GM19025 (cell line): ENCODE results near the gene SULT4A1.

Source experiments
- ATAC-seq: cut with Tn5 transposase; IDR thresholded peaks from one replicate; pipeline ENCODE4 v1.9.1; 2021; ENCODE audit warnings: mild to moderate bottlenecking, low read depth, moderate library complexity; ENCODE audit not compliant: unreplicated experiment

Gene SULT4A1

GRCh38 chr22:43830931-43831560 lies 31.3 kb downstream of the SULT4A1 start:
- no peak for ATAC-seq

DNA sequence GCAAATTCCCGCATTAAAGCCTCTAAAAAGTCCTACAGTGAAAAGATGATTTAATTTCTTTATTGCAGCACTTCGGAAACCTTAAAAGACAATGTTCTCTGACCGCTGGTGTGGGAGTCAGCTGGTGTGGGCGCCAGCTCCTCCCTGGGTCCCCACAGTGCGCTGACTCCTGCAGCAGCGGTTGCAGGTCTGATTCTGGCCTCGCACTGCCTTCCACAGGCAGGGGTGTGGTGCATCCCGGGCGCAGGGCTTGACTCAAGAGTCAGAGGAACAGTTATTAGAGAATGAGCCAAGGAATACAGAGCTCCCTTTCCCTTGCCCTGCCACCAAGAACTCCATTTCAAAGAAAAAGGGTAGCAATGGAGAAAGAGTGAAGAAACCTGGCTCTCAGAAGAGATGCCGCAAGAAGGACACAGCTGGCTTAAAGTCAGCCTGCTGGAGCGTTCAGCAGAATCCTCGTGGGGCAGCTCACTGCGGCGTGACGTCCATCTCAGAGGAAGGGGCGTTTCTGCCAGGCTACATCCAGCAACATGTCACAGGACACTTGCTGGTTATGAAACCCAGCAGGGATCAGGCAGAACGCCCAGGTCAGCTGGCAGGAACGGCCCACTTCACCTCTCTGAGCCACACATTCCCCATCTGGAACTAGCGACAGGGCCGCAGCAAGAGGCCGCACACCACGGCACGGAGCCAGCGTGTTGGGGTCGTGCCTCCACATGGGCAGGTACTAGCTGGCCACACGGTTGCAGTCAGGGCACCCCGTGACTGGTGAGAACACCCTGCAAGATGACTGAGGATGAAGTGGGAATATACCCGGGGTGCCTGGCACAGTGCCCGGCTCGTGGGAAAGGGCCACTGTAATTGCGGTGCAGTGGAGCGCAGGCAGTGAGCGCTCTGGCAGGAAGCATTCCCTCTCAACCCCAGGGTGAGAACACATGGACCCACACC lies 32.1 kb downstream of the SULT4A1 start:
- no peak for ATAC-seq

GRCh38 chr22:43828998-43829782 lies 33.1 kb downstream of the SULT4A1 start:
- no peak for ATAC-seq

GRCh38 chr22:43828725-43828997 lies 33.7 kb downstream of the SULT4A1 start:
- ATAC-seq = no peak

GRCh38 chr22:43827926-43828724 lies 34.2 kb downstream of the SULT4A1 start:
- no peak for ATAC-seq

DNA sequence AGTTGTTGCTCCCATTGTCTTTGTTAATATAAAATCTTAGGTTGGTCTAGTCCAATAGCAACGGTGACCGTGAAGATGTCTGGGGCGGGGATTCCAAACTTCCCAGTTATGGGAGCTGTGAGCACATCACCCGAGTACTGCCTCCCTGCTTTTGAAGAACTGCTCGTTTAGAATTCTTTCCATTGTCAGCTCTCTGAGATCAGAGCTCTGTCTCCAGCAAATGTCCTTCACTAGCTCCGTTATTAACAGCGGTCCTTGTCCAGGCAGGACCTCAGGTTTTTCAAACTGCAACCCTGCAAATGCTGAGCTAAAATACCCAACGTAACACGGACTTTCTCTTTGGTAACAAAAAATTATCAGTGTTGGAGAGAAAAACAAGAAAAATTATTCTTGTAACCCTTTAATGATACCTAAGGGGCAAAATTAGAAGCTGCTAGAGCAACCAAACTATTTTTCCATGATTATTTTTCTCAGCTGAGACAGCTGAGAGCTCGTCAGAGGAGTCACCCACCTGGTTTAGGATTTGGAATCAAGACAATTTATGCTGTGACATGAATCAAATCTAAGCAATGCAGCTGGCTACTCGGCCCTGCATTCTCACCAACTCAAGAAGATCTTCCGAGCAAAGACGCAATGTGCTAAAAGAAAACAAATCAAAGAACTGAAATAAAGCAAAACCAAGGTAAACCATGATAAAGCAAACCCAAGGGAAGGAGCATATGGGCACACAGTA lies 35.1 kb downstream of the SULT4A1 start:
- ATAC-seq = no peak

GRCh38 chr22:43826142-43827002 lies 35.9 kb downstream of the SULT4A1 start:
- no peak for ATAC-seq

DNA sequence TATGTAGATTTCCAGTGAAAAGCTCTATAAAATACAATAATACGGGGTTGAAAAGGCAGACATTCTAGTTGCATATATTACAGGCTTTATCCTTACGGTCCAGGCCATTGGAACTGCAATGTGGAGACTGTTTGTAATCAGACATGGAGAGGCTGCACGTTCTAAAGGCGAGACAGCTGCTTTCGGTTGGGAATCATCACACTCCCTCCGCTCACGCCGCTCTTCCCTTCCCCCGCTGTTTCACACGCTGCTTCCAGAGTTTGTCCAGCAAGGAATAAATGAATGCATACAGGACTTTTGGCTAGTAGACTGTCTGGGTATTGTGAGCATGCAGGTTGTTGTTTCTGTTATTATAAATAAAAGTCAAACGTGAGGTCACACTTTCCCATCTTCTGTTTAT lies 36.7 kb downstream of the SULT4A1 start:
- ATAC-seq = no peak

GRCh38 chr22:43824724-43825420 lies 37.4 kb downstream of the SULT4A1 start:
- no peak for ATAC-seq

DNA sequence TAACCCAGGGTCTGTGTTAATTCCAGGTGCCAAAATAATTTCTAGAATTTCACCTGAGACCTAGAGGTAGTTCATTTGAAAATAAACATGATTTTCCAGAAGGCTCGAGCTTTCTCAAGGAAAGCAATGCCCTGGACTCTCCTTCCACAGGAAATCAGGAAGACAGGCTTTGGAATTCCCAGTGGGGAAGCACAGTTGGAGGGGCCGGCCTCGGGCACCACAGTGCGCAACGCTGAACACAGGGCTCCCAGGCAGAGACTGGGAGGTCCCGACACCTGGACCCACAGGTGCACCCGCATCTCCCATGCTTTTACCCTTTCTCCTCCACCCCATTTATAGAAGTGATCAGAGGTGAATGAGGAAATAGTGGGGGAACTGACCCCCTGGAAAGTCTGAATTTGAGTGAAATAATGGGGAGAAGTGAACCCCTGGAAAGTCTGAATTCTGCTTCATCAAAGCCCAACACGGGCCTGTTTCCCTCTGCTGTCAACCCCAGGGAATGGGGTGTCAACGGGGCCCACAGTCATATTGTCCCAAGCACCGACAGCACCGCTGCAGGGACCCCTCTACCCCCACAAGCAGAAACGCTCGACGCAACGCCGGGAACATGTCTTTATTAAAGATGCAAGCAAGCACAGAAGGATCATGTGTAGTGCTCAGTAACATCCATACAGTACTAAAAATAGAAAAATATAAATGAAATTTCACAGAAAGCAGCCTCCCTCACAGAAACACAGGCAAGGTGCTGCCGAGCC lies 38.2 kb downstream of the SULT4A1 start:
- ATAC-seq = no peak

GRCh38 chr22:43823353-43823908 lies 38.9 kb downstream of the SULT4A1 start:
- no peak for ATAC-seq

DNA sequence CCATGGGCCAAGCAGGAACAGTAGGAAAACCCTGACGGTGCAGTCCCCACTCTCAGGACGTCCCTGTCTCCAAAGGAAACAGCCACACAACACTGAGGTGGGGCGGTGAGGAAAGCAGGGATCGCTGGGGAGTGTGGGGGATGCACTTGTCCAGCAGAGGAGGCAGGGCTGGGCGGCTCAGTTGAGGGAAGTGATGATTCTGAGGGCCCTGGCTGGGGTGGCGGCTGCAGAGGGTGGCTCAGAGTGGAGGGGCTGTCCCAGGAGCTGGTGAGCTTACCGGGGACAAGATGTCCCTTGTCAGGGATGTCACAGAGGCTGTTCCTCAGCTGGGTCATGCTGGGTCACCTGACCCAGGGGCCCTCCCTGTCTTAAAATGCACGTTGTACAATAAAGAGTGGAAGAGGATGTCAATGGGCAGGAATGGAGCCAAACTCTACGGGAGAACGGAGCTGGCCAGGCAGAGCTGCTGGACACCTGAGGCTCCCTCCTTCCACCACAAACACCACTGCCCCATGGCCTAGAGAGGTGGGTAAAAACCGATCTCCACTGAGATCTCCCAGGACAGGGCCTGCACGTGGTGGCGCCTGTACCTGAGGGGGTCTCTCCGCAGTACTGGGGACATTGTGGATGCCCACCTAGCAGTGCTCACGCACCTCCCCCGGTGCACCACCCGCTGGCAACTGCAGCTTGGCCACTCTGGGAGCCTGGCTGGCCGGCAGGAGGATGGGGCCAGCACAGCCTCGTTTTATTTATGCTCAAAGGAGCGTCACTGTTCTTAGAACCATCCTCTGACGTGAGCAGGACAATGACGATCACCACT lies 40.5 kb downstream of the SULT4A1 start:
- no peak for ATAC-seq

DNA sequence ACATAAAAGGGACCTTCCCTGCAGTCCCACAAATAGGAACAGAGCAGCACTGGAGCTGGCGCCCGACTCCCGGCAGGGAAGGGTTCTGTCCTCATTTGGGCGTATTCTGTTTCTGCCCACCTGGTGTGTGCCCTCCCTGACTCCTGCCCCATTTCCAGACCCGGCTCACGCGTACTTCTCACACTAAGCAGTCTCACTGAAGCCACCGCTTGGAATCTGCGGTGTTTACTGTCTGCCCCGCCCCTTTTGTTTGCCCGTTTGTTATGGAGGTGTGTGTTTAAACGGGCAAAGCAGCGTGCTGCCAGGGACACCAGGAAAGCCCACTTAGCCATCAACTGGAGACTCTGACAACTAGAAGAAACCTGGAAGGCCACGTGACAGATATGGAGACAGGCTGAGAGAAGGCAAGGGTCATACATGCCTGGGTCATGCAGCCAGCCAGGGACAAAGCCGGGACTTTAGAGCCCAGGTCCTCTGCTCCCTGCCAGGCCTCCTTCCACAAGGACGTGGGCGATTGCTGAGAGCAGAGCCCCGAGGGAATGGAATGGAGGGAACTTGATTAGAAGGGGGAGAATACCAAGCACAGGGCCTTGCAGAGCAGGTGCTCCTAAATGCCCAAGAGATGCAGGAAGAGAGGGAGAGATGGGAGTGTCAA lies 41.5 kb downstream of the SULT4A1 start:
- no peak for ATAC-seq

DNA sequence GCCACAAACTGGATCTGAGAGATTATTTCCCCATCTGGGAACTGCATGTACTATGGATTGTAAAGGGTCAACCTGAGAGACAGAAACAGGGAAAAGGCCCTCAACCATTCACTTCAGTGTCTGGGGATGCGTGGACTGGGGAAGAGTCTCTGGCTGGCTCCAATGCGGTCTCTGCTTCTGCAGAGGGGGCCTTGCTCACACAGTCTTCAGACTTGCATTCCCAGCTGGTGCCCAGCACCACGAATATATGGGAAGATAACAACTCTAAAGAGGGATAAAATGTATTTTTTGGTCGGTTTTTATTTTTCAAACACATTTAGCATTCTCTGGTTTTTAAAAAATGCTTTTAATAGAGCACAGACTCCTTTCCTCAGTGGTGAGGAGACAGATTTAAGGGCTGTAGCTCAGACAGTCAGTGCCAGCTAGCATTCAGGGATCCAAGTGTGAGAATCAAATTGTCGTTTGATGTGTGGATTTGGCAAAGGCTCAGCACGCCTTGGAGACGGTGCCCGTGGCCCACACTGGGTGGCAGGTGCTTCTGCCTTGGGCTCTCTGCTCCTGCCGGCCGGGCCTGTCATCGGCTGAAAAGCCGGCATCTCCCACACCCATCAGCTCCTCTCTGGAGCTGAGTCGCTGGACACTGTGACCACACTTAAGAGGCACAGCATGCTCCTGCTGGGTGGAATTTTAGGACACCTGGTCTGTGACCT lies 42.2 kb downstream of the SULT4A1 start:
- no peak for ATAC-seq

- no peak for ATAC-seq
These were observed 42.8 kb downstream of the SULT4A1 start for GRCh38 chr22:43819421-43819921.
